Measurements from ENCODE around the gene CD59. TPM values are rescaled to one million over a fixed set of nuclear protein-coding genes. Genes with fewer than 3 reads are reported as not detected.

Gene CD59
- polyA plus RNA-seq, 1 experiment = 1,182 TPM

DNA sequence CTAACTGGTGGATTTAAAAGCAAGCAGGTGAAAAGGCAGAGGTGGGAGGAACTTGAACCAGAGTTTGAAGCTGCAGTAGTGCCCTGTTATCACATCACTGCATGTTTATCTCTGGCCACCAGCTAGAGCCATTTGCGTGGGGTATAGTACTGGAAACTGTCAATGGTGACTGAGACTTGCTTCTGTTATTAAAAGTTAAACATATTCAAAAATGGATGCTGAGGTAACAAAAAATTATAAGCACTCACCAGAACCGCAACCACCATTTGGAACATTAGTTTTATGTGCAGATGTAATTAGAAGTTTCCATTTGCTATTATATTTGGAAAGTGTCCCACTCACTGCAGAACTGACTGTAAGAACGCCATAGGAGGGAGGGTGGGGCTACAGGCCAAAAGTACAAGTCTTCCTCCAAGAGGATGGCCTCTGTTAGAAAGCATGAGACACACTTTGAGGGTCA lies 1.2 kb upstream of the CD59 start:
- H3K27me3 ChIP-seq (ENCODE audit: control insufficient read depth, insufficient read depth, low read length) = no peaks in the 10 kb centered on the region
- H3K9me3 ChIP-seq (ENCODE audit: control insufficient read depth, insufficient read depth, low read length) = no peaks in the 10 kb centered on the region; the same call in 1 of the 2 replicates
- peak overlapping the region; percentile 79 for H3K4me3 ChIP-seq (ENCODE audit: low read depth, low read length)
- ChIA-PET CTCF (interaction anchor here (1.0 to 1.1 kb wide), 2 partner anchors 23 to 250 kb away, joined by 3 read pairs; no protein-coding TSS in a partner anchor), POLR2A (interaction anchor here (0.6 to 1.4 kb wide), 7 partner anchors 36 to 365 kb away, joined by 3 to 8 read pairs (median 6); no protein-coding TSS in a partner anchor)
- DNase-seq (ENCODE audit: low read depth, low spot score) = no peak
- TF ChIP-seq CTCF (IDR thresholded peaks at IDR 0.05; ENCODE audit: low read depth, low read length) = no peak
- H3K27ac ChIP-seq (ENCODE audit: low read depth, low read length) = peak overlapping the region; percentile 85

- CTCF ChIA-PET = interaction anchor here (0.9 to 1.1 kb wide), 4 partner anchors 15 to 364 kb away, joined by 3 to 6 read pairs (median 3); no protein-coding TSS in a partner anchor
- Histone ChIP-seq H3K27me3 (ENCODE audit: control insufficient read depth, insufficient read depth, low read length) (no peaks in the 10 kb centered on the region), H3K9me3 (ENCODE audit: control insufficient read depth, insufficient read depth, low read length) (no peaks in the 10 kb centered on the region; the same call in 1 of the 2 replicates), H3K27ac (ENCODE audit: low read depth, low read length) (peak overlapping the region; percentile 73), H3K4me3 (ENCODE audit: low read depth, low read length) (peak overlapping the region; percentile 79)
- DNase-seq (ENCODE audit: low read depth, low spot score) = no peak
- TF ChIP-seq CTCF (IDR thresholded peaks at IDR 0.05; ENCODE audit: low read depth, low read length) = peak; percentile 4; the same call in 1 of the 2 replicates
- POLR2A ChIA-PET = interaction anchor here (0.7 to 1.8 kb wide), 2 partner anchors 14 to 34 kb away, joined by 3 to 4 read pairs; no protein-coding TSS in a partner anchor
Measured at GRCh38 chr11:33735271-33736147, 714 bp downstream of the CD59 start.

DNA sequence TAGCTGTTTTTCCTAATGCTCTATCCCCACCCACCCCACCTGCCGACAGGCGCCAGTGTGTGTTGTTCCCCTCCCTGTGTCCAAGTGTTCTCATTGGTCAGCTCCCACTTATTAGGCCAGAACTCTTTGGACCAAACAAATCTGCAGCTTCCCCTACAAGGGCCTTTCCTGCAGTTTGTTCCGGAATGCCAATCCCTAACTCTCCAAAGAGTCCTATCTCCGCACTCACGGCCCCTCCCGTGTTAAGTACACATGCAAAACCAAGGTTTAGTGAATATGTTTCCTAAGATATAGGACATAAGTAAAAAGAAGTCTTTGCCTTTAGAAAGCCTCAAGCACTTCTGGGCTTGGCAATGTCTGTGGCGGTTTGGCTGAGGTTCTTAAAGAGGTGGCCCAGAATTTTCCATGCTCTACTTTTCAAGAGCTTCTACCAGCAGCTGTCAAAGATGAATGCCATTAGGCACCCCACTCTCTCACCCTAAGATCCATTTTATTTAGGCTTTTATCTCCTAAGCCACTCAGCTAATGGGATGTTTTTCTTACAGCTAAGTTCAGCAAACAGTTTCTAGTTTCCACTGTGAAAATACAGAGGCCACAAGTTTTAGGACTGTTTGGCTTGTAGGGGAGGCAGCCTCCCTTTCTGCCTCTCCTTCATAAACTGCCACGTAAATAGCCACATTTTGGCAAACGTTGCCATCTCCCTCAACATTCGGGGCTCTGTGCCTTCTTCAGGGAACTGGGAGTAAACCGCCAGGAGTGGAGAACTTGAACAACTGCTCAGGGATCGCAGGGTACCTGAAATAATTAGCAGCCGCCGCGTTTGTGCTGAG lies 1.6 kb downstream of the CD59 start:
- ChIA-PET POLR2A (interaction anchor here (0.7 kb wide), 1 partner anchor 33 kb away, joined by 4 read pairs; no protein-coding TSS in a partner anchor), CTCF (interaction anchor here (1.0 to 1.4 kb wide), 3 partner anchors 8 to 74 kb away, joined by 3 to 6 read pairs (median 3); no protein-coding TSS in a partner anchor)
- no peak for DNase-seq (ENCODE audit: low read depth, low spot score)
- Histone ChIP-seq H3K27ac (ENCODE audit: low read depth, low read length) (peak overlapping the region; percentile 73), H3K27me3 (ENCODE audit: control insufficient read depth, insufficient read depth, low read length) (no peaks in the 10 kb centered on the region), H3K4me3 (ENCODE audit: low read depth, low read length) (peak overlapping the region; percentile 79), H3K9me3 (ENCODE audit: control insufficient read depth, insufficient read depth, low read length) (no peaks in the 10 kb centered on the region; the same call in 1 of the 2 replicates)
- no peak for TF ChIP-seq CTCF (IDR thresholded peaks at IDR 0.05; ENCODE audit: low read depth, low read length)

GRCh38 chr11:33733980-33734379 lies 2.2 kb downstream of the CD59 start:
- no peak overlapping the region for H3K27ac ChIP-seq (ENCODE audit: low read depth, low read length)
- no peaks in the 10 kb centered on the region; the same call in 1 of the 2 replicates for H3K9me3 ChIP-seq (ENCODE audit: control insufficient read depth, insufficient read depth, low read length)
- peak overlapping the region; percentile 79 for H3K4me3 ChIP-seq (ENCODE audit: low read depth, low read length)
- CTCF ChIA-PET = interaction anchor here (1.0 to 1.4 kb wide), 3 partner anchors 9 to 74 kb away, joined by 3 to 6 read pairs (median 3); no protein-coding TSS in a partner anchor
- no peak for TF ChIP-seq CTCF (IDR thresholded peaks at IDR 0.05; ENCODE audit: low read depth, low read length)
- POLR2A ChIA-PET = interaction anchor here (0.7 kb wide), 1 partner anchor 33 kb away, joined by 4 read pairs; no protein-coding TSS in a partner anchor
- no peak for DNase-seq (ENCODE audit: low read depth, low spot score)
- no peaks in the 10 kb centered on the region for H3K27me3 ChIP-seq (ENCODE audit: control insufficient read depth, insufficient read depth, low read length)

Measured in AG04450 (cell line).